Retinal pigment epithelial cell (primary cell): ENCODE results near the gene MCAT.

Experiments used
- DNase-seq: peaks from one replicate; pipeline ENCODE4 v3.0.0-alpha.2; 2010; ENCODE audit warnings: low read depth
- H3K4me3 ChIP-seq: 2 replicates; pipeline ENCODE4 v1.5.1; 2011; ENCODE audit warnings: mild to moderate bottlenecking, low read length, control low read depth, moderate library complexity
- CTCF ChIP-seq: conservative IDR thresholded peaks from 2 replicates; pipeline ENCODE4 v1.5.1; 2011; ENCODE audit warnings: low read depth, low read length, control low read depth, inconsistent platforms

MCAT gene

GRCh38 chr22:43088627-43088983 is 54.6 kb downstream of the MCAT start:
- H3K4me3 ChIP-seq, result peak overlapping the region; percentile 62
- no peak for DNase-seq
- no peak for TF ChIP-seq CTCF

DNA sequence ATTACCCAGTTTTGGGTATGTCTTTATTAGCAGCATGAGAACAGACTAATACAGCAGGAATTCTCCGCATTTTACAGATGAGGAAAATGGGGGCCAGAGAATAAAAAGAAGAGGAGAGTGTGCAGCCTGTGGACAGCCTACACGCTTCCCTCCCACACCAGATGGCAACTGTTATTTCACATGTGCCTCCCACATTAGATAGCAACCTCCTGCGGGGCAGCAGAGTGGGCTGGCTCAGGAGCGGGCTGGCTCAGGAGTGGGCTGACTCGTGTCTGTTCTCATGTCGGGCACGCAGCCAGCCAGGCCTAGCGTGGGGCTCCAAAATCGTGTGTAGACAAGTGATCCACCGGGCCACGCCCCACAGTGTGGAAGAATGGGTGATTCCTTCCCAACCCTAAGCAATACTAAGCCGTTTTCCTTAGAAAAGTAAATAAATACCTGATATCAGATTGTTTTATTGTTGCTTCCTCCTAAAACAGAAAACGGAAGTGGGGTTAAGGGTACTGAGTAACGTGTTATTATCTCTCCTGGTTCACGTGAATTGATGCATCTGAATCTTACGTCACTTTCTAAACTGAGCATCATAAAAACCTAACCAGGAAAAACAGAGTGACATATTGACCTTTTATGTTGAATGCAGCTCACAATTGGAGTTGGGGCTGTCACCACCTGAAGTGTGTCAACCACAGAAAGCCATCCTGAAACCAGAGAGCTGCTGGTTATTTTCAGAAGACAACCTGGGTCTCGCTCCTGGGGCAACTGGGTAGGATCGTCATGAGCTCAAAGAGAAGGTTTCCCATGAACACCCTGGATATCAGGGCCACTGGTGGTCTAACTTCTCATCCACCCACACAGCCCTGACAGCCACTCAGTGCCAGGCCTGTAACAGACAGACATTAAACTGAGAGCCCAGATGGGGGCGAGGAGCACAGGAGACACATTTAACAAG is 57.3 kb downstream of the MCAT start:
- no peak for DNase-seq

More for the DNA sequence above, 57.3 kb downstream of the MCAT start:
- TF ChIP-seq CTCF, result no peak
- no peak overlapping the region for H3K4me3 ChIP-seq
